WTC11 (cell line): Measurements from ENCODE around the gene PGA3. TPM values are rescaled to one million over a fixed set of nuclear protein-coding genes. Genes with fewer than 3 reads are reported as not detected.
"Not testable (repeated sequence)": the region's sequence is repeated elsewhere in the genome, so short reads cannot be mapped to it uniquely, and the experiment has no call there.

Source experiments
- ATAC-seq: fragments of 200-7000 bp; cut with Tn5 transposase; 2 replicates; pipeline ENCODE4 v1.10.0; 2021; ENCODE audit warnings: mild to moderate bottlenecking, moderate library complexity
- Bru-seq: library from RNA; stranded (reverse); fragments of 400-500 nt; gene quantifications from one replicate; lab custom pipeline; 2021; lab: Mats Ljungman, UMichigan
- CTCF ChIA-PET: fragments of 300-600 bp; sonication (Branson Sonifier 250); formaldehyde crosslinking; loops from one replicate; lab custom pipeline; 2021; ENCODE audit warnings: antibody characterized with exemption; lab: Charles Lee
- POLR2A ChIA-PET: fragments of 350-600 bp; sonication (Branson Sonifier 250); formaldehyde crosslinking; loops from one replicate; lab custom pipeline; 2021; ENCODE audit warnings: antibody characterized with exemption; lab: Charles Lee
- DNase-seq: peaks from one replicate; pipeline ENCODE4 v3.0.0; 2021; ENCODE audit warnings: low spot score
- H3K27ac Mint-ChIP-seq: 2 replicates; pipeline ENCODE4 v1.8.0; 2021; ENCODE audit warnings: mixed read lengths
- H3K27me3 Mint-ChIP-seq: 2 replicates; pipeline ENCODE4 v1.8.0; 2021; ENCODE audit warnings: low read depth, mild to moderate bottlenecking, moderate library complexity, mixed read lengths
- H3K36me3 Mint-ChIP-seq: 2 replicates; pipeline ENCODE4 v1.8.0; 2021; ENCODE audit warnings: mixed read lengths
- H3K4me1 Mint-ChIP-seq: 2 replicates; pipeline ENCODE4 v1.8.0; 2022; ENCODE audit warnings: mixed read lengths
- H3K4me3 Mint-ChIP-seq: 2 replicates; pipeline ENCODE4 v1.8.0; 2021; ENCODE audit warnings: mild to moderate bottlenecking, moderate library complexity, mixed read lengths
- H3K9me3 Mint-ChIP-seq: 2 replicates; pipeline ENCODE4 v1.8.0; 2021; ENCODE audit warnings: mixed read lengths
- ATF1 ChIP-seq: sonication (generic); formaldehyde crosslinking; IDR thresholded peaks from 2 replicates; pipeline ENCODE4 v1.8.1; 2023; ENCODE audit warnings: mild to moderate bottlenecking, moderate library complexity, missing genetic modification reagents
- ATF3 ChIP-seq: sonication (generic); formaldehyde crosslinking; conservative IDR thresholded peaks from 2 replicates; pipeline ENCODE4 v1.8.1; 2022; ENCODE audit warnings: mild to moderate bottlenecking, missing genetic modification reagents
- CREB1 ChIP-seq: sonication (generic); formaldehyde crosslinking; IDR thresholded peaks from 2 replicates; pipeline ENCODE4 v1.8.0; 2023; ENCODE audit warnings: mild to moderate bottlenecking, missing genetic modification reagents
- CREM ChIP-seq: sonication (generic); formaldehyde crosslinking; IDR thresholded peaks from 2 replicates; pipeline ENCODE4 v1.8.1; 2022; ENCODE audit warnings: mild to moderate bottlenecking, missing genetic modification reagents, moderate library complexity
- E2F4 ChIP-seq: sonication (generic); formaldehyde crosslinking; IDR thresholded peaks from 2 replicates; pipeline ENCODE4 v1.8.1; 2022; ENCODE audit warnings: low read depth, mild to moderate bottlenecking, moderate library complexity, missing genetic modification reagents, borderline replicate concordance
- EMX1 ChIP-seq: fragments of 250-450 bp; sonication (Bioruptor Pico); IDR thresholded peaks from 2 replicates; pipeline ENCODE4 v1.8.0; 2021; ENCODE audit warnings: mild to moderate bottlenecking
- ESRRA ChIP-seq: sonication (generic); formaldehyde crosslinking; IDR thresholded peaks from 2 replicates; pipeline ENCODE4 v1.8.1; 2022; ENCODE audit warnings: mild to moderate bottlenecking, missing genetic modification reagents, borderline replicate concordance
- FOXJ3 ChIP-seq: sonication (generic); formaldehyde crosslinking; IDR thresholded peaks from 2 replicates; pipeline ENCODE4 v1.9.0; 2021; ENCODE audit warnings: missing genetic modification reagents, mild to moderate bottlenecking, borderline replicate concordance
- FOXK1 ChIP-seq: sonication (generic); formaldehyde crosslinking; IDR thresholded peaks from 2 replicates; pipeline ENCODE4 v1.8.0; 2022; ENCODE audit warnings: mild to moderate bottlenecking, moderate library complexity, missing genetic modification reagents
- GRHL2 ChIP-seq: fragments of 250-450 bp; sonication (Bioruptor Pico); IDR thresholded peaks from 2 replicates; pipeline ENCODE4 v1.8.0; 2022; ENCODE audit warnings: mild to moderate bottlenecking, moderate library complexity; ENCODE audit not compliant: insufficient replicate concordance, severe bottlenecking
- JUN ChIP-seq: sonication (generic); formaldehyde crosslinking; IDR thresholded peaks from 2 replicates; pipeline ENCODE4 v1.8.0; 2023; ENCODE audit warnings: mild to moderate bottlenecking, missing genetic modification reagents
- MYBL2 ChIP-seq: sonication (generic); formaldehyde crosslinking; IDR thresholded peaks from 2 replicates; pipeline ENCODE4 v1.8.1; 2023; ENCODE audit warnings: mild to moderate bottlenecking, moderate library complexity, missing genetic modification reagents
- NFE2L1 ChIP-seq: sonication (generic); formaldehyde crosslinking; IDR thresholded peaks from 2 replicates; pipeline ENCODE4 v1.8.1; 2023; ENCODE audit warnings: missing genetic modification reagents
- ZNF317 ChIP-seq: sonication (generic); formaldehyde crosslinking; IDR thresholded peaks from 2 replicates; pipeline ENCODE4 v1.8.1; 2023; ENCODE audit warnings: low read depth, mild to moderate bottlenecking, moderate library complexity, missing genetic modification reagents, borderline replicate concordance
- ZNF423 ChIP-seq: fragments of 250-450 bp; sonication (Bioruptor Pico); IDR thresholded peaks from 2 replicates; pipeline ENCODE4 v2.1.2; 2022; ENCODE audit warnings: mild to moderate bottlenecking, moderate library complexity
- ZNF425 ChIP-seq: fragments of 250-450 bp; sonication (Bioruptor Pico); conservative IDR thresholded peaks from 2 replicates; pipeline ENCODE4 v1.9.0; 2021; ENCODE audit warnings: mild to moderate bottlenecking
- long read RNA-seq, 3 experiments: library from RNA in 1 of 3; library from capped mRNA in 1 of 3; library from polyadenylated mRNA in 1 of 3; unstranded in 2 of 3; stranded (forward) in 1 of 3; transcript quantifications; one replicate each; pipeline ENCODE4 v2.0.0, GENCODE V29; 2021
- total RNA-seq: library from RNA; stranded (reverse); gene quantifications from 3 replicates; pipeline ENCODE4 v1.2.3, GENCODE V29; 2021
- TF ChIP-seq, protein P1 (sequence below): sonication (generic); formaldehyde crosslinking; IDR thresholded peaks from 2 replicates; pipeline ENCODE4 v1.8.0; 2023; ENCODE audit warnings: missing genetic modification reagents, mild to moderate bottlenecking, borderline replicate concordance
- TF ChIP-seq, protein P2 (sequence below): fragments of 200-600 bp; IDR thresholded peaks from 2 replicates; pipeline ENCODE4 v1.8.0; 2022; ENCODE audit warnings: antibody characterized with exemption

The PGA3 gene
- total RNA-seq (0.20 to 0.37 TPM in 2 of 3 replicates, not detected in the other), Bru-seq, nascent RNA (not detected)
- long read RNA-seq, experiment 1 = 0 reads
- long read RNA-seq, experiment 2 = 0 reads
- long read RNA-seq, experiment 3 = 0 reads

- not testable (repeated sequence) for DNase-seq, H3K4me1 Mint-ChIP-seq, ATAC-seq, H3K27ac Mint-ChIP-seq, H3K4me3 Mint-ChIP-seq, H3K36me3 Mint-ChIP-seq, H3K27me3 Mint-ChIP-seq
- H3K9me3 Mint-ChIP-seq = peaks cover 19% of the 10 kb centered on the region
- ChIA-PET POLR2A (interaction anchor here (0.7 kb wide), 1 partner anchor 214 kb away, joined by 3 read pairs; no protein-coding TSS in a partner anchor), CTCF (interaction anchor here (0.6 kb wide), 1 partner anchor 9 kb away, joined by 3 read pairs; no protein-coding TSS in a partner anchor)
Observed at GRCh38 chr11:61202950-61203746, at the start of gene PGA3. Gene PGA3, plus strand, starts transcription at chr11:61203515. Its CDS starts 50 bp downstream, at chr11:61203565.

GRCh38 chr11:61153593-61154095 lies 49.7 kb upstream of the PGA3 start:
- no peak for DNase-seq
- ATAC-seq = peak; percentile 21; the same call in 1 of the 2 replicates
- no peak for TF ChIP-seq EMX1
- no peak for TF ChIP-seq FOXK1
- no peak for TF ChIP-seq NFE2L1 (CRISPR knock-in tag)
- TF ChIP-seq, protein P1, sequence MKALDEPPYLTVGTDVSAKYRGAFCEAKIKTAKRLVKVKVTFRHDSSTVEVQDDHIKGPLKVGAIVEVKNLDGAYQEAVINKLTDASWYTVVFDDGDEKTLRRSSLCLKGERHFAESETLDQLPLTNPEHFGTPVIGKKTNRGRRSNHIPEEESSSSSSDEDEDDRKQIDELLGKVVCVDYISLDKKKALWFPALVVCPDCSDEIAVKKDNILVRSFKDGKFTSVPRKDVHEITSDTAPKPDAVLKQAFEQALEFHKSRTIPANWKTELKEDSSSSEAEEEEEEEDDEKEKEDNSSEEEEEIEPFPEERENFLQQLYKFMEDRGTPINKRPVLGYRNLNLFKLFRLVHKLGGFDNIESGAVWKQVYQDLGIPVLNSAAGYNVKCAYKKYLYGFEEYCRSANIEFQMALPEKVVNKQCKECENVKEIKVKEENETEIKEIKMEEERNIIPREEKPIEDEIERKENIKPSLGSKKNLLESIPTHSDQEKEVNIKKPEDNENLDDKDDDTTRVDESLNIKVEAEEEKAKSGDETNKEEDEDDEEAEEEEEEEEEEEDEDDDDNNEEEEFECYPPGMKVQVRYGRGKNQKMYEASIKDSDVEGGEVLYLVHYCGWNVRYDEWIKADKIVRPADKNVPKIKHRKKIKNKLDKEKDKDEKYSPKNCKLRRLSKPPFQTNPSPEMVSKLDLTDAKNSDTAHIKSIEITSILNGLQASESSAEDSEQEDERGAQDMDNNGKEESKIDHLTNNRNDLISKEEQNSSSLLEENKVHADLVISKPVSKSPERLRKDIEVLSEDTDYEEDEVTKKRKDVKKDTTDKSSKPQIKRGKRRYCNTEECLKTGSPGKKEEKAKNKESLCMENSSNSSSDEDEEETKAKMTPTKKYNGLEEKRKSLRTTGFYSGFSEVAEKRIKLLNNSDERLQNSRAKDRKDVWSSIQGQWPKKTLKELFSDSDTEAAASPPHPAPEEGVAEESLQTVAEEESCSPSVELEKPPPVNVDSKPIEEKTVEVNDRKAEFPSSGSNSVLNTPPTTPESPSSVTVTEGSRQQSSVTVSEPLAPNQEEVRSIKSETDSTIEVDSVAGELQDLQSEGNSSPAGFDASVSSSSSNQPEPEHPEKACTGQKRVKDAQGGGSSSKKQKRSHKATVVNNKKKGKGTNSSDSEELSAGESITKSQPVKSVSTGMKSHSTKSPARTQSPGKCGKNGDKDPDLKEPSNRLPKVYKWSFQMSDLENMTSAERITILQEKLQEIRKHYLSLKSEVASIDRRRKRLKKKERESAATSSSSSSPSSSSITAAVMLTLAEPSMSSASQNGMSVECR = no peak
- TF ChIP-seq ESRRA (CRISPR knock-in tag) = no peak
- TF ChIP-seq ZNF317 (CRISPR knock-in tag) = no peak
- TF ChIP-seq, protein P2, sequence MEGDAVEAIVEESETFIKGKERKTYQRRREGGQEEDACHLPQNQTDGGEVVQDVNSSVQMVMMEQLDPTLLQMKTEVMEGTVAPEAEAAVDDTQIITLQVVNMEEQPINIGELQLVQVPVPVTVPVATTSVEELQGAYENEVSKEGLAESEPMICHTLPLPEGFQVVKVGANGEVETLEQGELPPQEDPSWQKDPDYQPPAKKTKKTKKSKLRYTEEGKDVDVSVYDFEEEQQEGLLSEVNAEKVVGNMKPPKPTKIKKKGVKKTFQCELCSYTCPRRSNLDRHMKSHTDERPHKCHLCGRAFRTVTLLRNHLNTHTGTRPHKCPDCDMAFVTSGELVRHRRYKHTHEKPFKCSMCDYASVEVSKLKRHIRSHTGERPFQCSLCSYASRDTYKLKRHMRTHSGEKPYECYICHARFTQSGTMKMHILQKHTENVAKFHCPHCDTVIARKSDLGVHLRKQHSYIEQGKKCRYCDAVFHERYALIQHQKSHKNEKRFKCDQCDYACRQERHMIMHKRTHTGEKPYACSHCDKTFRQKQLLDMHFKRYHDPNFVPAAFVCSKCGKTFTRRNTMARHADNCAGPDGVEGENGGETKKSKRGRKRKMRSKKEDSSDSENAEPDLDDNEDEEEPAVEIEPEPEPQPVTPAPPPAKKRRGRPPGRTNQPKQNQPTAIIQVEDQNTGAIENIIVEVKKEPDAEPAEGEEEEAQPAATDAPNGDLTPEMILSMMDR = no peak
- TF ChIP-seq CREM = no peak
- no peak for TF ChIP-seq GRHL2 (CRISPR knock-in tag)
- no peak for TF ChIP-seq E2F4 (CRISPR knock-in tag)
- no peak for TF ChIP-seq ATF1 (CRISPR knock-in tag)
- TF ChIP-seq, all 79 proteins: peak for 0
- Mint-ChIP-seq H3K36me3 (peaks cover 22% of the 10 kb centered on the region), H3K4me3 (no peak overlapping the region), H3K4me1 (peaks cover 54% of the 10 kb centered on the region), H3K9me3 (no peaks in the 10 kb centered on the region), H3K27ac (no peak overlapping the region), H3K27me3 (no peaks in the 10 kb centered on the region)
- ChIA-PET CTCF (interaction anchor here (1.2 kb wide), 1 partner anchor 25 kb away, joined by 3 read pairs; no protein-coding TSS in a partner anchor), POLR2A (no interaction called here)

DNA sequence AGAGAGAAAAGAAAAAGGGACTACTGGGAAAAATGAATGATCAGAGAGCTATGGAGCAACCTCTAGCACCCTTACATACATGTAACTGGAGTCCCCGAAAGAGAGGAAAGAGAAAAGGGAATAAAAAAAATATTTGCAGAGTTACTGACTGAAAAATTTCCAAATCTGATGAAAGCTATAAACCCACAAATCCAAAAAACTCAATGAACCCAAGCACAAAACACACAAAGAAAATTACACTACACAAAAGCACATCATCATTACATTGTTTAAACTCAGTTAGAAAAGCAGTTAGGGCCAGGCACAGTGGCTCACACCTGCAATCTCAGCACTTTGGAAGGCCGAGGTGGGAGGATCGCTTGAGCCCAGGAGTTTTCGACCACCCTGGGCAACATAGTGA lies 48.8 kb upstream of the PGA3 start:
- POLR2A ChIA-PET = no interaction called here
- CTCF ChIA-PET = no interaction called here
- no peak for DNase-seq
- no peak overlapping the region for H3K4me3 Mint-ChIP-seq
- peaks cover 53% of the 10 kb centered on the region for H3K4me1 Mint-ChIP-seq
- no peaks in the 10 kb centered on the region for H3K27me3 Mint-ChIP-seq
- no peaks in the 10 kb centered on the region for H3K9me3 Mint-ChIP-seq
- TF ChIP-seq JUN (CRISPR knock-in tag) (no peak), ZNF425 (CRISPR knock-in tag) (no peak), ZNF423 (CRISPR knock-in tag) (no peak), CREB1 (CRISPR knock-in tag) (no peak), FOXJ3 (CRISPR knock-in tag) (no peak), MYBL2 (no peak), ATF3 (CRISPR knock-in tag) (no peak)
- ATAC-seq = no peak
- H3K36me3 Mint-ChIP-seq = peaks cover 22% of the 10 kb centered on the region
- no peak overlapping the region for H3K27ac Mint-ChIP-seq
